Heart left ventricle (tissue), 13 donors: ENCODE results near the gene EID1.

Source experiments
- POLR2A ChIP-seq, 2 donors: fragments of 450-650 bp; IDR thresholded peaks; one replicate each; pipeline ENCODE4 v1.6.1; 2017; ENCODE audit warnings: antibody characterized with exemption in 2 of 2, mild to moderate bottlenecking in 2 of 2, moderate library complexity in 2 of 2
- TF ChIP-seq, protein P1 (sequence below), 12 donors: fragments of 200-600 bp; sonication (generic) in 4 of 12; IDR thresholded peaks; one replicate each; pipeline versions ENCODE4 v1.5.0 to v1.8.0; 2018 to 2022; ENCODE audit warnings: antibody characterized with exemption in 12 of 12, mild to moderate bottlenecking in 5 of 12
- donor health status: ischemic (EF 13 %, LVEDD 7.1; RV severe dilation, severe dysfunction).
- donor health status: DM: no; HTN: yes; CAD: no.
- donor health status: DM: no; HTN: no; CAD: no.
- donor health status: ischemic (EF 25% LVEDD 6.9; RV normal size, moderate dysfunction).
- donor health status: ischemic (EF 25% LVEDD 5.7; RV mildly dilated, moderate dysfunction).
- donor health status: ischemic (EF 35%, LVEDD 5.7; RV mildly dilated, moderate dysfunction).
- donor health status: nonischemic (EF 11% LVEDD 7.7; RV severe dilation, severe dysfunction).
- donor health status: DM: yes; HTN: yes; CAD: no.
- donor health status: PGD.
- donor health status: ischemic (EF 29% LVEDD 5.4; RV normal size, mild dysfunction).
- donor health status: nonischemic (EF 23%, LVEDD 6.1; RV moderate dilation, normal function).

DNA sequence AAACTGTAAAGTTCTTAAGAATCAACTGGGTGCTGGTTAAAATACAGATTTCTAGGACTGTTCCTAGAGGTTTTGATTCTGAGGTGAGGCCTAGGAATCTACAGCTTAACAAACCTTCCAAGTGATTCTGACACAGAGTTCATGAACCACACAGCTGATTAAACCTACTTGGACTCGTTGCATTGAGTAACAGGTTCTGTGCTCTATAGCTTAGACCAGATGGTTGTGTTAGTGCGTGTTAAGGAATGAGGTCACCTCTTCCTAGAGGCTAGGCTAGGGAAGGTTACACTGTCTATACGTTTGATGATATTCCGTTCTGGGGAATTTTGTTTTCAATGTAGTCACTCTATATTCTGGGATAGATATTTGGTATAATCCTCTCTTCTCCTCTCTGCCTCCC, 21.9 kb downstream of the EID1 start:
- TF ChIP-seq, protein P1, sequence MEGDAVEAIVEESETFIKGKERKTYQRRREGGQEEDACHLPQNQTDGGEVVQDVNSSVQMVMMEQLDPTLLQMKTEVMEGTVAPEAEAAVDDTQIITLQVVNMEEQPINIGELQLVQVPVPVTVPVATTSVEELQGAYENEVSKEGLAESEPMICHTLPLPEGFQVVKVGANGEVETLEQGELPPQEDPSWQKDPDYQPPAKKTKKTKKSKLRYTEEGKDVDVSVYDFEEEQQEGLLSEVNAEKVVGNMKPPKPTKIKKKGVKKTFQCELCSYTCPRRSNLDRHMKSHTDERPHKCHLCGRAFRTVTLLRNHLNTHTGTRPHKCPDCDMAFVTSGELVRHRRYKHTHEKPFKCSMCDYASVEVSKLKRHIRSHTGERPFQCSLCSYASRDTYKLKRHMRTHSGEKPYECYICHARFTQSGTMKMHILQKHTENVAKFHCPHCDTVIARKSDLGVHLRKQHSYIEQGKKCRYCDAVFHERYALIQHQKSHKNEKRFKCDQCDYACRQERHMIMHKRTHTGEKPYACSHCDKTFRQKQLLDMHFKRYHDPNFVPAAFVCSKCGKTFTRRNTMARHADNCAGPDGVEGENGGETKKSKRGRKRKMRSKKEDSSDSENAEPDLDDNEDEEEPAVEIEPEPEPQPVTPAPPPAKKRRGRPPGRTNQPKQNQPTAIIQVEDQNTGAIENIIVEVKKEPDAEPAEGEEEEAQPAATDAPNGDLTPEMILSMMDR (IDR thresholded peaks at IDR 0.05): no peak
- TF ChIP-seq POLR2A (IDR thresholded peaks at IDR 0.05): no peak
